NCI-H128 (cell line): ENCODE measurements around the gene AK1.
A peak's percentile ranks its signal among the peaks of the same experiment; 100 is the strongest.

Experiments
- DNase-seq: peaks from one replicate; lab custom pipeline; 2025; ENCODE audit not compliant: unreplicated experiment; lab: John Stamatoyannopoulos, UW

Gene AK1, protein sequence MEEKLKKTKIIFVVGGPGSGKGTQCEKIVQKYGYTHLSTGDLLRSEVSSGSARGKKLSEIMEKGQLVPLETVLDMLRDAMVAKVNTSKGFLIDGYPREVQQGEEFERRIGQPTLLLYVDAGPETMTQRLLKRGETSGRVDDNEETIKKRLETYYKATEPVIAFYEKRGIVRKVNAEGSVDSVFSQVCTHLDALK

DNA sequence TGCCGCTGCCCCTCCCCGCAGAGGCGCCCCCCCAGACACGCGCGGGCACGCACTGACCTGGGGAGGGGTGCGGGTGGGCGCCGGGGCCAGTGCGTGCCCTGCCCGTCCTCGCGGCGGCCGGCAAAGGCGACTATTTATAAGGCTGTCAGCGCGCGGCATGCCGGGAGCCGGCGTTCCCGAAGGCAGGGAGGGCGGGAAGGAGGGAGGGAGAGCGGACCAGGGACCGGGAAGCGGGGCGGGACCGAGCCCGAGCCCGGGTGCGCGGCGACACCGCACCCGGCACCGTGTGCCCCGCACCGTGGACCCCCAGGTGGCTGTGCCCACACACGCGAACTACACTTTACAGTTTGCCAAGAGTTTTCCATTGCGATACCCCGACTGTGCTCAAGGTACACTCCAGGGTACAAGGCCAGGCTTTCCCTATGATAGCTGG, at the start of gene AK1:
AK1 (minus strand) TSS at position 110 of the 433 bp plus-strand sequence. CDS start 3,058 bp downstream, outside the sequence.
- peak; percentile 20 for DNase-seq

DNA sequence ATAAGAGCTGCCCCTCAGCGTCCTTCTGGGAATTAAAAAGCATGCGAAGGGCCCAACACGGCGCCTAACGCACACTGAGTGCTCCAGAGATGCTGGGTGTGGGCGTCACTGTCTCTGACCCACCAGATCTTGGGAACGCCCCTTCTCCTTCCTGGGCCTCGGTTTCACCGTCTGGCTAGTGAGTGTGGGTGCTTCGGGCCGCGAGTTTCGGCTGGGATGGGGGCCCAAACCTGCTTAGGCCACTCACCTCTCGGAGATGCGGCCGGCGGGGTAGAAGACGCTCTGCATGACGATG, 49.4 kb upstream of the AK1 start:
- DNase-seq: no peak

DNA sequence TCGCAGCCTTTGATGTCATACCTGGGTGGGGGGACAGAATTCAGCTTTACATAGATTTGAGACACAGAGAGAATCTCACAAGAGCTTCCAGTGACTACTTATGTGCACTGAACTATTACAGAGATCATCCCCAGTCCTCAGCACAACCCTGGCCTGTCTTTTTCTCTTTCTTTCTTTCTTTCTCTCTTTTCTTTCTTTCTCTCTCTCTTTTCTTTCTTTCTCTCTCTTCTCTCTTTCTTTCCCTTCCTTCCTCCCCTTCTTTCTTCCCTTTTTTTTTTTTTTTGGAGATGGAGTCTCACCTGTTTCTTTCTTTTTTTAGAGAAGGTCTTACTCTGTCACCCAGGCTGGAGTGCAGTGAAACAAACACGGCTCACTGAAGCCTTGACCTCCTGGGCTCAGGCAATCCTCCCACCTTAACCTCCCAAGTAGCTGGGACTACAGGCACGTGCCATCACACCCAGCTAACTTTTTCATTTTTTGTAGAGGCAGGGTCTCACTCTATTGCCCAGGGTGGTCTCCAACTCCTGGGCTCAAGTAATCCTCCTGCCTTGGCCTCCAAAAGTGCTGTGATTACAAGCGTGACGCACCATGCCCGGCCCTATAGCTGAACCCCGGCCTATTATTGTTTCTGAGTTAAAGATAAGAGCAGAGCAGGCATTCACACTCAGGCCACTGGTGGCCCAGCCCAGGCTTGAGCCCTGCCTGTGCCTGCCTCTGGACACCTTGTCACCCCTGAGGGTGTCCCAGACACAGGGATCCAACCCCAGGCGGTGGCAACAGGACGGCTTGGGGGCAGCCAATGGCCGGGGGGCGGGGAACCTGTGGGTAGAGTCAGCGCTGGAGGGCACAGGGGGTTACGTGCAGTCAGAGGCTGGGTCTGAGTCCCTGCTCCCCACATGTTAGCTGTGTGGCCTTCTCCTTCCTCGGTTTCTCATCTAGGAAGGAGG, 48.8 kb upstream of the AK1 start:
- DNase-seq: no peak

DNA sequence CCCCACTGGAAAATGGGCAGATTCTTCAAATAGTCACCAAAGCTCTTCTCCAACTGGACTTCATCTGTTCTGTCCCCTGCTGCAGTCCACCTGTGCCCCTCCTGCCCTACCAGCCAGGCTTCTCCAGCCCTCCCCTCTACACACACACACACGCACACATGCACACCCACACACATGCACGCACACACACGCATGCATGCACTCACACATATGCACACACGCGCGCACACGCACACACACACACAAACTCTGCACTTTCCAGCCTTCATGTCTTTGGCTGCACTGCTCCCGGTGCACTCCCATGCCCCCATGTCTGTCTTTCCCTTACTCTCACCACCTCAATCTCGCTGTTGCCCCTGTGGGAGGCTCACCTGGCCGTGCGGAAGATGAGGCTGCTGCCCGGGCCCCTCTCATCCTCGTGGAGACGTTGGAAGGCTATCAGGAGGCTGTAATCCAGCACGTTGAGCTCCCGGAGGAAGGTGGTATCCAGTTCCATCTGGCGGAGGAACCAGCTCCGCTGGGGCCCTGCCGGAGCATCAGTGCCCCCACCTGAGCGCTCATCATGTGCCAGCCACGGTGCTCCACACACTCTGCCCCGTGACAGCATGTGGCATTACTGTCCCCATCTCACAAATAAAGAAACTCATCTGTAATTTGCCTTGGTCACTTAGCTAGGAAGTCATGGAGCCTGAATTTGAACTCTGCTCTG, 47.4 kb upstream of the AK1 start:
- DNase-seq: no peak

DNA sequence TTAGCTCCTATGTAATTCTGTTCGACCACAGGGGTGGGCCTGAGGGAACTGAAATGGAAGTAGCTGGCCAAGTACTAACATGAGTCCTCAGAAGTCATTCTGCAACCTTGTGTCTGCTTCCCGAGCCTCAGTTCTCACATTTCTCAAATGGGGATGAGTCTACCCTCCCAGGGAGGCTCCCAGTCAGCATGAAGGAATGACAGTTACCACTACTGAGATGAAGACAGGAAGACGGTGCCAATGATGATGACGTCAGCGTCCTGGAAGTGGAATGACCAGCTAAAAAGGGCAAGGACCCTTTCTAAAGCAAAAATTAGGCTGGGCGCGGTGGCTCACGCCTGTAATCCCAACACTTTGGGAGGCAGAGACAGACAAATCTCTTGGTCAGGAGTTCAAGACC, 46.3 kb upstream of the AK1 start:
- DNase-seq: no peak

DNA sequence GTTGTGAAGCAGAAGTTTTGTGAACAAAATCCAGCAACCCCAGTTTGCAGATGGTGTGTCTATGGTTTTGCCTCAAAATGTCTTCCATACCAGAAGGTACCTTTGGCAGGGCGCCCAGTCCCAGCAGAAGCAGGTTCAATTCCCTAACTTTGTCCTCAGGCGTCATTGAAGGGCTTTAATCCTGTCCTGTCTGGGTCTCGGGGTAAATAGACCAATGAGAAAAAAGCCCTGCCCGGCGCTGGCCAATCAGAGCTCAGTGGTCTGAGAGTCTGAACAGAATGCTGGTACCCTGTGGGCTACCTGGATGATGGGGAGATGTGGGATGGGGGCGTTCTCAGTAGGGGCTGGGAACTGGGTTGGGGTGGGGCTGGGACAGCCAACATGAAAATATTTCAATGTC, 45.6 kb upstream of the AK1 start:
- DNase-seq: no peak

DNA sequence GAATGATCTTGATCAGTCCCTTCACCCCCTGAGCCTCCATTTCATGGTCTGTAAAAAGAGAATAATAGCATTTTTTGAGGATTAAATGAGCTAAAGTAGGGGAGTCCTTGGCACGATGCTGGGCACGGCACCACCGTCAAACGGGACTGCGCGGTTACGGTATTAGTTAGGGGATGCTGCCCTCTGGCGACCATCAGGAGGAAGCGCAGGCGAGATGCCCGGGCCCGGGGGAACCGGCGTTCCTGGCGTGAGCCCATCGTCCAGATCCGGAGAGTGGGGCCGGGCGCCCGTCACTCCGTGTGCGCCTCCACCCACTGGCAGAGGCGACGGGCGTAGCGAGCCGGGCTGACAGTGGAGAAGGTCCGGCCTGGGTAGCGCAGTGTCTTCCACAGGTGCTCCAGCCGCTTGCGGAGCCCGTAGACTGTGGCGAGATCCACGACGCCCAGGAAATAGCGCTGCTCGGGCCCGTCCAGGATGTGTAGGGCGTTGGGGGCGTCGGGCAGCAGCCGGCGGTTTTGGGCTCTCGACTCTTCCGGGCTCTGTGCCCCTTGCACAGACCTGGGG, 44.2 kb upstream of the AK1 start:
- DNase-seq: peak; percentile 28

DNA sequence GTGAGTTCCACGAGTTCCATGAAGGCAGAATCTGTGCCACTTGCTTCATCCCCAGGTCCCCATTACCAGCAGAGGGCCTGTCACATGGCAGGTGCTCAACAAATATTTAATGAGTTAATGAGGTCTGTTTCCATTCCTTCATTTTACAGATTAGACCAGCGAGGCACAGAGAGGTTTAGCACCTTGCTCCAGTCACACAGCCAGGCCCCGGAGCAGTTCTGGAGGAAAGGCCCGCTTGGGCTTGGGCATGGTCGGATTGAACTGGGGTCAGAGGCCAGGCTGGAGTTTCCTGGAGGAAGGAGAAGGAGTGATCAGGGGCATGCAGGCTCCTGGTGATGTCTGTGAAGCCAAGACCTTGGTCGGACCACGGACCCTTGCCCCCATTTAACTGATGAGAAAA, 43.3 kb upstream of the AK1 start:
- no peak for DNase-seq

DNA sequence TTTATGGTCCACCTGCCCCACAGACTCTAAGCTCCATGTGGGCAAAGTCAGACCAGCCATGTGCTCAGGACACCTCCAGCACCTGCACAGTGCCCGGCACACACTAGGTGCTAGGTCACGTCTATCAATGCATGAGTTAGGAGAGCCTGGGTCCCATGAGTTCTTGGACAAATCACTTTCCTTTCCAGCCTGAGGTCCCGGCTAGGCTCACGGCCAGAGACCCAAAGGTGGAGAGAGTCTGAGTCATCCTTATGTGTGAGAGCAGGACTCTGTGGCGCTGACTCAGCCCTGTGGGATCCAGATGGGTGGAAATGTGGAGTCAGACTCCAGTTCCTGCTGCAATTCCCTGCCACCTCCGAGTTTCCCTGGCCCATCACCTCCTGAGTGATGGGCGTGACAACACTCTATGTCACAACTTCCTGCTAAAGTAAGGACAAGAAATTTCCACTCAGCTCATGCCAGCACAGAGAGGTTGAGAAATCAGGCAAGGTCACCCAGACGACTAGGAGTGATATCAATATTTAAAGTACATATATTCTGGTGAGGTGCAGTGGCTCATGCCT, 41.9 kb upstream of the AK1 start:
- DNase-seq: no peak

DNA sequence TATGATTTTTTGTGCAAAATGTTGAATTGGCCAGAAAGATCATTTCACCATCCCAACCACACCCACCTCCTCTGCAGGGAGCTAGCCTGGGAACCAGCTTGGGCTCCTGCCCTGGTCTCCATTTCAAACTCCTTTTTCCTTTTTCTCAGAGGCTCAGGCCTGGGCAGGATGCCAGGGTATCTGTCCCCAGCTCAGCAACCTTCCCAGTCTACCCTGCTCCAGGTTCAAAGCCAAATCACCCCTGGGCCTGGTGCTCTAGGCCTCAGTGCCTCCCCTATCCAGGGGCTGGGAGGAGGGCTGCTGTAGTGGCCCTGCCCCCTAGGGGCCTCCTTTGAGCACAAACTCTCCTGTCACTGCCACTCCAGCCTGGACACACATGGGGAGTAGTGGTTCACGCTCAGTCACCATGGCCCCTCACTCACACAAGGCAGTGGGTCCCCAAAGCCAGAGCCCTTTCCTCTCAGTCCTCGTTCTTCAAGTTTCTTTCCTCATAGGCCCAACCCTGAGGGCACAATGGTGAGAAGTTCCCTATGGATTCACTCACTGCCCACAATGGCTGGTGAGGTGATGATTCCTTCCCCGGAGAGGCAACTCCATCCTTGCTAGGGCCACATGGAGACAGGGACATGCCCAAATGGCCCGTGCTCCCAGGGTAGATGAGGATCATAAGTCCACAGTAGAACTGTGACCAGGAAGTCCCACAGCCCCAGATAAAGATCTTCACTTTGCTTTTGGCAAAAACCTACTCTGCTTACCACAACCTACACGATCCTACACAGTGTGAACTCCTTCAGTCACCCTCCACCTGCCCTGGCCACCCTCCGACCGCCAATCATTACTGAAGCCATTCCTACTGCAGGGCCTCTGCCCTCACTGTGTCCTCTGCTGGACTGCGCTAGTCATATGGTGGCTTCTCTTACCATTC, 41.0 kb upstream of the AK1 start:
- DNase-seq: no peak

DNA sequence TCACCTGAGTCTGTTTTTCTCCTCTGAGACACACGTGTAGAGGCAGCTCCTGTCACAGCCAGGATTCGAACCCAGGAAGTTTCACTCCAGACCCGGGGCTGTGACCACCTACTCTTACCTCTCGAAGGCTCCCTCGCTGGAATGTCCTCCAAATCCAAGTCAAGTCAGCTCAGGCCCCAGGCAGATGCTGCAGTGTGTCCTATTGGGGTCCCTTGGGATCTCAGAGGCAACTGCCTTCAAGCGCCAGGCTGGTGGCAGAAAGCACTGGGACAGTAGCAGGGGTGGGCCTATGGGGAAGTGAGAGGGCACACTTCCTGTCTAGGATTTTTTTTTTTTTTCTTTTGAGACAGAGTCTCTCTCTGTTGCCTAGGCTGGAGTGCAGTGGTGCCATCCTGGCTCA, 40.1 kb upstream of the AK1 start:
- DNase-seq: no peak

DNA sequence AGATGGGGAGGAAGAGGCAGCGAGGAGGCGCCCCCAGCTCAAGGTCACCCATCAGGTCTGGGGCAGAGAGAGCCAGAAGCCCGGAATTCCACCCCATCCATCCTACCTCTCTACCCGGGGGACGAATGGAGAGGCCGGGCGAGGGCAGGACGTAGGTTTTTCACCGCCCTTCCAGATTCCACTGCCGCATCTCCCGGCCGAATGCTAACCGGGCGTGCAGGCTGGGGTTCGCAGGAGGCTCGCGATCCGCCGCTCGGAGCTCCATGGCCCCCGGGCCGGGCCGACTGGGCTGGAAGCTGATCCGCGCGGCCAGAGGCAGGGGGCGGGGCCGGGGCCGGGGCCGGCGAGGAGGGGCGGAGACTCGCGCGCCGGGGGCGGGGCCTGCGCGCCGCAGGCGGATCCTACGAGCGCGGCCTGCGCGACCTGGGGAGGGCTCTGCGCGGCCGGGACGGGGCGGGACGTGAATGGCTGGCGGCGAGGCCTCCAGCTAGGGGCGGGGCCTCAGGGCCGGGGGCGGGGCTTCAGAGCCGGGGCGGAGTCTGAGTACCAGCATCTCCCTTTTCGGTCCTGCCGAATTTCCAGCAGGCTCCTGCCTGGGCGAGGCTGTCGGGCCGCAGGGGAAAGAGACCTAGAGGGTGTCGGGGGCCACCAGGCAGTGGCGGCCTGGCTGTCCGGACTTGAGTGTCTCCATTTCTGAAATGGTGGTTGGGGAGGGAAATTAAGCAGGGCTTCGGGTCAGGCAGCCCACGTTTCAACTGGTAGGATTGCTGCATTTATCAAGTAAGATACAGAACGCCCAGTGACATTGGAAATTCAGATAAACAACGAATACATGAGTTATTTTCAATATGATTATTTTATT, 39.5 kb upstream of the AK1 start, which contains the start of gene ST6GALNAC4:
ST6GALNAC4 (minus strand) TSS at position 322 of the 862 bp plus-strand sequence. CDS start 622 bp downstream, outside the sequence.
- peak; percentile 76 for DNase-seq

DNA sequence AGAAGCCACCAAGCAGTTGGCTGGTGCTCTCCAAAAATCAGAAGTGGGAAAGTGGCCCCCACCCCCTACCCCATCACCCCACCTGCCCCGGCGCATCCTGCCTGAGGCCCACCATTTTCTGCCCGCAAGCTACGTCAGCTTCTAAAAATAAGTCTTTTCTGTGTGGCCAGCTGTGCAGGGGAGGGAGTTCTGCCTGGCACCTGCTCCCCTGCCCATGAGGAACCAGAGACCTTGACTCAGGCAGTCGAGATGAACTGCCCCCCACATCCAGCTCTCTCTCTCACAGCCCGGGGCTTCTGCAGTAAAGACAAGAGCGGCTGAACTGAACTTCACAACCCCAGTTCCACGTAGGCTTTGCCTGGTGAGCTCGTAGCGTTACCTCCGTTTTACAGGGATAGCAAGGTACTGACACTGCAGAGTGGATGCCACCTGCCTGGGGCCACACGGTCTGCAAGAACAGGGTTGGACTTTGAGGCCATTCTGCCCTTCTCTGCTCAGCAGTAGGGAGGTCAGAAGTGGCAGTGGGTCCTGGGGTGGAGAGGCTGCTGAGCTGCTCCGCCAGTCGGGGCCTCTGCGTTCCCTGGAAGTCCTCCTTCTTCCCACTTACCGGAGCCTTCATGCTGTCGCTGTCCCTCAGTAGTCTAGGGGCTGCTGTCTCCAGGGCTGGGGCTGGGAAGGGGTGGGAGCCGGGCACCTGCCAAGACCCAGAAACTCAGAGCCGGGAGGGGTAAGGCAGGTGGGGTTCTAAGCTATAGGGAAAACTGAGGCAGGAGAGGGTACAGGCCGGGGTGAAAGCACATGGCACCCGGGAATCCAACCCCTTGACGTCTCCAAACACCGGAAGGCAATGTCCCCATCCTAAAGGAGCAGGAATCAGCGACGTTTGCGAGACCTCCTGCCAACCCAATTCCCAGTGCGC, 38.6 kb upstream of the AK1 start:
- no peak for DNase-seq

DNA sequence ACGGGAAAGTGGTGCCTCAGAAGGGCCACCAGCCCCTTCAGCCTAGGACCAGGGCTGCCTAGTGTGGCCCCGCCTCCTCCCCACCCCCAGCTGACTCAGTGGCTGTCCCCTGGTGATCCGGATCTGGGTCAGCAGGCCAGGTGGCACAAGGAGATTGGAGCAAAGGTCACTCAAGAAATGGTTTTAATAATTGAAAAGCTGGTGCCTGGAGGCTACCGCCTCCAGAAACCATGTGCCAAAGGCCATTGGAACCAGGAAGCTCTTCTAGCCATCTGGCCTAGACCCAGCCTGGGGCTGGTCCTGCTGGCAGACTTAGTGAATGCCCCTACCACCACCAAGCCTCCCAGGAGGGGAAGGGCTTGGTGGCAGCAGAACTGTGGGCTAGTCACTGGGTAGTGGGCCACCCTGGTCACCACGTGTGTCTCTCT, 37.9 kb upstream of the AK1 start:
- no peak for DNase-seq

DNA sequence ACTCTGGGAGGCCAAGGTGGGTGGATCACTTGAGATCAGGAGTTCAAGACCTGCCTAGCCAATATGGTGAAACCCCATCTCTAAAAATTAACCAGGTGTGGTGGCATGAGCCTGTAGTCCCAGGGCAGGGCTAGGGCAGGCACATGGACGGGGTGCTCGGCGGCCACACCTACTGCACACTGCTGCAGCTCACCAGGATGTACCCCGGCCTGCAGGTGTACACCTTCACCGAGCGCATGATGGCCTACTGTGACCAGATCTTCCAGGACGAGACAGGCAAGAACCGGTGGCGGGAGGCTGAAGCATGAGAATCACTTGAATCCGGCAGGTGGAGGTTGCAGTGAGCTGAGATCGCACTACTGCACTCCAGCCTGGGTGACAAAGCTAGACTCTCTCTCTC, 36.2 kb upstream of the AK1 start:
- no peak for DNase-seq

DNA sequence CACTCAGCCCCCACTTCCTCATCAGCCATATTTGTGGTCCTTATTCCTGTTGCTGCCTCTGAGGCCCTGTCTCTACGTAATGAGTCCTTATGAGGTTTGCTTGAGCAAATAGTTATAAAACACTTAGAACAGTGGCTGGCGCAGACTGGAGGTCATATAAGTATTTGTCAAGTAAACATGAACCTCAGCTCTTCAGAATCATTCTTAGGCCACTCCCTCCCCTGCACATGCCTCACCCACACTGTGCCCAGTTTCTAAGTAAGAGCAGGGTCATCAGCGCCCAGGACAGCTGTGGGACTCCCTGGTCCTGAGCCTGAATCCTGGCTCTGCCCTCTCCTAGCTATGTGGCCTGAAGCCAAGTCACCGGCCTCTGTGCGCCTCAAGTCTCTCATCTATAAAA, 35.4 kb upstream of the AK1 start:
- DNase-seq: no peak

DNA sequence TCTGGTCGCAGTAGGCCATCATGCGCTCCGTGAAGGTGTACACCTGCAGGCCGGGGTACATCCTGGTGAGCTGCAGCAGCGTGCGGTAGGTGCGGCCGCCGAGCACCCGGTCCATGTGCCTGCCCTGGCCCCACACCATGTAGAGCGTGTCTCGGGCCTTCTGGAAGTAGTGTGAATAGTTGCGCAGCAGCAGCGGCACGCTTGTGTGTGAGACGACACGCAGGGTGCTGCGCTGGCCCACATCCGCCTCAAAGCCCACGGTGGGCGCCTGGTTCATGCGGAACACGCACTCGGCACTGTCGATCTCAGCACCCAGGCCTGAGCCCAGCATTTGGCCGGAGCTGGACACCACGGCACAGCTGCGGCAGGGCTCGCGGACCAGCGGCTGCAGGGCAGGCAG, 34.8 kb upstream of the AK1 start:
- no peak for DNase-seq

DNA sequence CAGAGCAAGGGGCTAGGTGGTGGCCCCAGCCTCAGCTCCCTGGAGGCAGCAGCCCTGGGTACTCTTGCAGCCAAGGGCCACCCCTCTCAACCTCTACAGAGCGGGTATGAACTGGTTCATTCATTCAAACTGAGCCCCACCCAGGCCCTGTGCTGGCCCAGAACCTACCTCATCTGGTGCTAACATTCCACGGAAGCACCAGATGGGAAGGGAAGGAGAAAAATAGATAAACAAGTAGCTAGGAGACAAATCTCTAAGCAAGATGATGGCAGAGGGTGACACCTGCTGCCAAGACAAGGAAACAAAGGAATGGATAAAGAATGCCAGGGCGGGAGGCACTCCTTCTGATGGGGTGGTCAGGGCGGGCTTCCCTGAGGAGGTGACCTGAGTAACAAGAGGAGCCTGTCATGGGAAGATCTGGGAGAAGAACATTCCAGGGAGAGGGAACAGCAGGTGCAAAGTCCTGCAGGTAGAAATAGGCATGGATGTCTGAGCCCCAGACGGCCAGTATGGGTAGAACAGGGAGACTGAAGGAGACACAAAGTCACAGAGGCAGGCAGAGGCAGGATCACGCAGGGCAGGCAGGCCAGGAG, 33.2 kb upstream of the AK1 start:
- DNase-seq: no peak
